Heart left ventricle (tissue), 16 donors: Measurements from ENCODE around the gene CLEC4M. TPM values are rescaled to one million over a fixed set of nuclear protein-coding genes. Genes with fewer than 3 reads are reported as not detected.

Experiments
- ATAC-seq, 4 donors: fragments of 200-7000 bp; cut with Tn5 transposase; one replicate each; pipeline ENCODE4 v1.9.1; 2020 to 2022; ENCODE audit warnings: moderate library complexity in 4 of 4, mild to moderate bottlenecking in 3 of 4, moderate number of reproducible peaks in 1 of 4
- DNase-seq, 5 donors: peaks; one replicate each; pipeline ENCODE4 v3.0.0-alpha.2; 2020
- H3K27ac ChIP-seq, 12 donors: fragments of 200-600 bp; sonication (generic) in 4 of 12; one replicate each; pipeline versions ENCODE4 v1.5.0 to v1.8.0; 2016 to 2022; ENCODE audit warnings: mild to moderate bottlenecking in 2 of 12
- H3K27me3 ChIP-seq, 9 donors: fragments of 200-600 bp; sonication (generic) in 2 of 9; one replicate each; pipeline versions ENCODE4 v1.5.1 to v1.8.0; 2016 to 2022; ENCODE audit warnings: mild to moderate bottlenecking in 3 of 9
- H3K36me3 ChIP-seq, 9 donors: fragments of 200-600 bp; sonication (generic) in 2 of 9; one replicate each; pipeline versions ENCODE4 v1.5.0 to v1.8.0; 2018 to 2022; ENCODE audit warnings: mild to moderate bottlenecking in 2 of 9
- H3K4me1 ChIP-seq, 12 donors: fragments of 200-600 bp; sonication (generic) in 4 of 12; one replicate each; pipeline versions ENCODE4 v1.5.0 to v1.8.0; 2016 to 2022; ENCODE audit warnings: mild to moderate bottlenecking in 3 of 12
- H3K4me3 ChIP-seq, 12 donors: fragments of 200-600 bp; sonication (generic) in 4 of 12; one replicate each; pipeline versions ENCODE4 v1.5.0 to v1.8.0; 2017 to 2022; ENCODE audit warnings: mild to moderate bottlenecking in 9 of 12, moderate library complexity in 4 of 12
- H3K9me3 ChIP-seq, 12 donors: fragments of 200-600 bp; sonication (generic) in 4 of 12; one replicate each; pipeline versions ENCODE4 v1.5.0 to v1.8.0; 2016 to 2022; ENCODE audit warnings: mild to moderate bottlenecking in 1 of 12
- CTCF ChIP-seq, 12 donors: fragments of 200-600 bp; sonication (generic) in 4 of 12; IDR thresholded peaks; one replicate each; pipeline versions ENCODE4 v1.5.0 to v1.8.0; 2018 to 2022; ENCODE audit warnings: antibody characterized with exemption in 12 of 12, mild to moderate bottlenecking in 5 of 12
- POLR2A ChIP-seq, 2 donors: fragments of 450-650 bp; IDR thresholded peaks; one replicate each; pipeline ENCODE4 v1.6.1; 2017; ENCODE audit warnings: antibody characterized with exemption in 2 of 2, mild to moderate bottlenecking in 2 of 2, moderate library complexity in 2 of 2
- WGBS, 4 donors: extraction: QIAGEN DNeasy Blood & Tissue Kit in 2 of 4; methylation state at CpG; one replicate each; pipeline versions ENCODE4 v1.1.5 to v1.1.7; 2013 to 2018; 5-methylcytosine and 5-hydroxymethylcytosine counted together
- intact Hi-C, 10 donors: fragments of 100-400 bp; cut with DNase I; formaldehyde crosslinking; loops; one replicate each; pipeline versions ENCODE4 v1.11.1 to v1.14.2; 2022
- polyA plus RNA-seq, 2 donors: library from polyadenylated mRNA; stranded (reverse); fragments of 200-250 nt; gene quantifications; one replicate each; pipeline ENCODE4 v1.2.3, GENCODE V29; 2013
- total RNA-seq, 9 donors: library from RNA; depleted of rRNA in 2 of 9; stranded (reverse); fragments of >200 nt in 2 of 9; fragmentation: NEBNext Ultra II Directional in 3 of 9; extraction: Animal tissue kit (Norgen Biotek cat#: 25700) in 3 of 9; gene quantifications; one replicate each; pipeline versions ENCODE4 v1.1.0 to v1.2.4, GENCODE V29; 2016 to 2023
- donor health status: ischemic (EF 13 %, LVEDD 7.1; RV severe dilation, severe dysfunction).
- donor health status: healthy with polysubstance abuse.
- donor health status: DM: no; HTN: yes; CAD: no.
- donor health status: DM: no; HTN: no; CAD: no.
- donor health status: ischemic (EF 25% LVEDD 6.9; RV normal size, moderate dysfunction).
- donor health status: ischemic (EF 25% LVEDD 5.7; RV mildly dilated, moderate dysfunction).
- donor health status: healthy.
- donor health status: DM: yes; HTN: yes; CAD: no.
- donor health status: ischemic (EF 35%, LVEDD 5.7; RV mildly dilated, moderate dysfunction).
- donor health status: nonischemic (EF 11% LVEDD 7.7; RV severe dilation, severe dysfunction).
- donor health status: DM: yes; HTN: yes; CAD: no.
- donor health status: PGD.
- donor health status: ischemic (EF 29% LVEDD 5.4; RV normal size, mild dysfunction).
- donor health status: nonischemic (EF 23%, LVEDD 6.1; RV moderate dilation, normal function).

Gene CLEC4M
- total and polyA plus RNA-seq, 11 donors: not detected

- no peaks in the 10 kb centered on the region for H3K4me1 ChIP-seq
- H3K4me3 ChIP-seq: no peak overlapping the region
- no peak for DNase-seq
- 31 to 36% (median 34%) methylated on average over 12 of the region's 12 CpGs for WGBS, 4 donors
- peaks cover 0 to 9% (median 0%) of the 10 kb centered on the region in 12 donors for H3K9me3 ChIP-seq
- H3K27ac ChIP-seq: no peak overlapping the region
- ATAC-seq: no peak
- no peaks in the 10 kb centered on the region for H3K36me3 ChIP-seq
- H3K27me3 ChIP-seq: peaks cover 0 to 56% (median 16%) of the 10 kb centered on the region in 9 donors
- intact Hi-C loops: loop anchor here in 1 of 10 donors (10.0 kb wide), 1 partner anchor 196 kb away; no protein-coding TSS in a partner anchor
- TF ChIP-seq POLR2A (IDR thresholded peaks at IDR 0.05) (no peak), CTCF (IDR thresholded peaks at IDR 0.05) (no peak)
Observed at GRCh38 chr19:7781157-7781556, 18.1 kb downstream of the CLEC4M start.

- ATAC-seq (peak in 3 of 4 donors; percentile 31 to 61 (median 49)), DNase-seq (peak in 1 of 5 donors; percentile 47)
- Histone ChIP-seq H3K27me3 (peaks cover 8 to 82% (median 30%) of the 10 kb centered on the region in 9 donors), H3K4me1 (peaks cover 0 to 6% (median 0%) of the 10 kb centered on the region in 12 donors), H3K4me3 (no peak overlapping the region), H3K9me3 (peaks cover 0 to 9% (median 0%) of the 10 kb centered on the region in 12 donors), H3K27ac (no peak overlapping the region), H3K36me3 (no peaks in the 10 kb centered on the region)
- WGBS, 4 donors: 20 to 32% (median 29%) methylated on average over 8 of the region's 8 CpGs
- no peak for TF ChIP-seq POLR2A (IDR thresholded peaks at IDR 0.05)
- TF ChIP-seq CTCF (IDR thresholded peaks at IDR 0.05): no peak
- intact Hi-C loops: loop anchor here in 1 of 10 donors (10.0 kb wide), 1 partner anchor 199 kb away; no protein-coding TSS in a partner anchor
Observed at GRCh38 chr19:7783991-7784423, 21.0 kb downstream of the CLEC4M start.

GRCh38 chr19:7784856-7785255 lies 21.8 kb downstream of the CLEC4M start:
- intact Hi-C loops: loop anchor here in 1 of 10 donors (10.0 kb wide), 1 partner anchor 200 kb away; no protein-coding TSS in a partner anchor
- H3K27me3 ChIP-seq: peaks cover 15 to 82% (median 36%) of the 10 kb centered on the region in 9 donors
- no peak for ATAC-seq

More at GRCh38 chr19:7784856-7785255, 21.8 kb downstream of the CLEC4M start:
- peaks cover 0 to 9% (median 0%) of the 10 kb centered on the region in 12 donors for H3K9me3 ChIP-seq
- TF ChIP-seq POLR2A (IDR thresholded peaks at IDR 0.05) (no peak), CTCF (IDR thresholded peaks at IDR 0.05) (no peak)
- no peak for DNase-seq
- H3K4me1 ChIP-seq: peaks cover 0 to 12% (median 0%) of the 10 kb centered on the region in 12 donors
- no peak overlapping the region for H3K27ac ChIP-seq
- H3K4me3 ChIP-seq: no peak overlapping the region
- no peaks in the 10 kb centered on the region for H3K36me3 ChIP-seq
